Measurements from ENCODE around the gene SSR4. TPM values are rescaled to one million over a fixed set of nuclear protein-coding genes. Genes with fewer than 3 reads are reported as not detected.

The SSR4 gene
- total RNA-seq, 3 donors from 2014 or later (not counting 1 experiment from before 2014, with no cell fraction given), result 160 to 280 (median 189) TPM

- DNase-seq, result no peak
- no peaks in the 10 kb centered on the region for H3K36me3 Mint-ChIP-seq
- no peaks in the 10 kb centered on the region for H3K27me3 ChIP-seq (ENCODE audit: control insufficient read depth, insufficient read depth, low read length)
- peak overlapping the region; percentile 51 for H3K27ac ChIP-seq (ENCODE audit: low read length)
- peak overlapping the region; percentile 15 for H3K4me3 ChIP-seq (ENCODE audit: low read length)
- 39% methylated on average over 19 of the region's 23 CpGs for WGBS (ENCODE audit: insufficient coverage)
- H3K4me3 Mint-ChIP-seq, result peak overlapping the region; percentile 66
- H3K9me3 ChIP-seq (ENCODE audit: control insufficient read depth, insufficient read depth, low read length), result no peaks in the 10 kb centered on the region
- H3K9me3 Mint-ChIP-seq, result no peaks in the 10 kb centered on the region
- peaks cover 0 to 6% of the 10 kb centered on the region in 2 donors for H3K27me3 Mint-ChIP-seq (ENCODE audit: low read depth in 2 of 2)
- no peak for TF ChIP-seq CTCF (IDR thresholded peaks at IDR 0.05)
- peaks cover 60 to 66% of the 10 kb centered on the region in 2 donors for H3K4me1 Mint-ChIP-seq
- H3K27ac Mint-ChIP-seq, result peak overlapping the region; percentile 26 to 83
- ATAC-seq, result no peak
- intact Hi-C loops (cut with micrococcal nuclease), result loop anchor here (5.0 kb wide), 1 partner anchor 88 kb away; no protein-coding TSS in a partner anchor
- H3K4me1 ChIP-seq (ENCODE audit: control insufficient read depth, insufficient read depth, low read length), result peaks cover 92% of the 10 kb centered on the region
- no peaks in the 10 kb centered on the region for H3K36me3 ChIP-seq (ENCODE audit: control insufficient read depth, insufficient read depth, low read length)
Measured at GRCh38 chrX:153819384-153820040, 25.0 kb downstream of the SSR4 start.

GRCh38 chrX:153820601-153821000 lies 26.1 kb downstream of the SSR4 start:
- no peak for DNase-seq
- no peak for ATAC-seq
- peak overlapping the region; percentile 76 for H3K4me3 Mint-ChIP-seq
- peaks cover 60 to 68% of the 10 kb centered on the region in 2 donors for H3K4me1 Mint-ChIP-seq
- H3K4me1 ChIP-seq (ENCODE audit: control insufficient read depth, insufficient read depth, low read length), result peaks cover 93% of the 10 kb centered on the region
- no peak for TF ChIP-seq CTCF (IDR thresholded peaks at IDR 0.05)
- no peaks in the 10 kb centered on the region for H3K36me3 ChIP-seq (ENCODE audit: control insufficient read depth, insufficient read depth, low read length)
- no peaks in the 10 kb centered on the region for H3K9me3 ChIP-seq (ENCODE audit: control insufficient read depth, insufficient read depth, low read length)
- no peaks in the 10 kb centered on the region for H3K27me3 ChIP-seq (ENCODE audit: control insufficient read depth, insufficient read depth, low read length)
- H3K9me3 Mint-ChIP-seq, result no peaks in the 10 kb centered on the region
- H3K27ac ChIP-seq (ENCODE audit: low read length), result peak overlapping the region; percentile 63
- H3K27ac Mint-ChIP-seq, result peak overlapping the region; percentile 63 to 83
- no peaks in the 10 kb centered on the region for H3K27me3 Mint-ChIP-seq (ENCODE audit: low read depth in 2 of 2)
- H3K4me3 ChIP-seq (ENCODE audit: low read length), result no peak overlapping the region
- 63% methylated on average over 6 of the region's 7 CpGs for WGBS (ENCODE audit: insufficient coverage)
- intact Hi-C loops (cut with micrococcal nuclease), result no loop called here
- H3K36me3 Mint-ChIP-seq, result no peaks in the 10 kb centered on the region

- no peaks in the 10 kb centered on the region for H3K27me3 Mint-ChIP-seq (ENCODE audit: low read depth in 2 of 2)
- no peak for TF ChIP-seq CTCF (IDR thresholded peaks at IDR 0.05)
- H3K9me3 Mint-ChIP-seq, result no peaks in the 10 kb centered on the region
- no peaks in the 10 kb centered on the region for H3K36me3 ChIP-seq (ENCODE audit: control insufficient read depth, insufficient read depth, low read length)
- peaks cover 96% of the 10 kb centered on the region for H3K4me1 ChIP-seq (ENCODE audit: control insufficient read depth, insufficient read depth, low read length)
- WGBS (ENCODE audit: insufficient coverage), result 54% methylated on average over 7 of the region's 9 CpGs
- peak overlapping the region; percentile 82 for H3K4me3 Mint-ChIP-seq
- no peaks in the 10 kb centered on the region for H3K9me3 ChIP-seq (ENCODE audit: control insufficient read depth, insufficient read depth, low read length)
- intact Hi-C loops (cut with micrococcal nuclease), result no loop called here
- H3K27ac Mint-ChIP-seq, result peak overlapping the region; percentile 63 to 83
- peak overlapping the region; percentile 63 for H3K27ac ChIP-seq (ENCODE audit: low read length)
- DNase-seq, result no peak
- H3K4me1 Mint-ChIP-seq, result peaks cover 61 to 72% of the 10 kb centered on the region in 2 donors
- no peaks in the 10 kb centered on the region for H3K36me3 Mint-ChIP-seq
- no peak for ATAC-seq
- no peak overlapping the region for H3K4me3 ChIP-seq (ENCODE audit: low read length)
- no peaks in the 10 kb centered on the region for H3K27me3 ChIP-seq (ENCODE audit: control insufficient read depth, insufficient read depth, low read length)
Measured at GRCh38 chrX:153821066-153821465, 26.6 kb downstream of the SSR4 start.

GRCh38 chrX:153824348-153824747 lies 29.9 kb downstream of the SSR4 start:
- H3K27ac Mint-ChIP-seq, result peak overlapping the region in 1 of 2 donors; percentile 51

More at GRCh38 chrX:153824348-153824747, 29.9 kb downstream of the SSR4 start:
- no peaks in the 10 kb centered on the region for H3K27me3 ChIP-seq (ENCODE audit: control insufficient read depth, insufficient read depth, low read length)
- H3K4me1 ChIP-seq (ENCODE audit: control insufficient read depth, insufficient read depth, low read length), result peaks cover 90% of the 10 kb centered on the region
- no peak overlapping the region for H3K4me3 ChIP-seq (ENCODE audit: low read length)
- DNase-seq (no peak), ATAC-seq (no peak)
- H3K27ac ChIP-seq (ENCODE audit: low read length), result no peak overlapping the region
- H3K36me3 ChIP-seq (ENCODE audit: control insufficient read depth, insufficient read depth, low read length), result no peaks in the 10 kb centered on the region
- H3K36me3 Mint-ChIP-seq, result no peaks in the 10 kb centered on the region
- 94% methylated on average over 7 of the region's 10 CpGs for whole genome bisulfite sequencing (ENCODE audit: insufficient coverage)
- no peak overlapping the region for H3K4me3 Mint-ChIP-seq
- peaks cover 67 to 72% of the 10 kb centered on the region in 2 donors for H3K4me1 Mint-ChIP-seq
- no peak for TF ChIP-seq CTCF (IDR thresholded peaks at IDR 0.05)
- no peaks in the 10 kb centered on the region for H3K27me3 Mint-ChIP-seq (ENCODE audit: low read depth in 2 of 2)
- H3K9me3 ChIP-seq (ENCODE audit: control insufficient read depth, insufficient read depth, low read length), result no peaks in the 10 kb centered on the region
- H3K9me3 Mint-ChIP-seq, result no peaks in the 10 kb centered on the region
- intact Hi-C loops (cut with micrococcal nuclease), result no loop called here
